ENCODE data around the gene PACSIN2.
"Not testable (repeated sequence)": the region's sequence is repeated elsewhere in the genome, so short reads cannot be mapped to it uniquely, and the experiment has no call there.

PACSIN2 gene

GRCh38 chr22:43035250-43035649, 20.3 kb upstream of the PACSIN2 start:
- no peaks in the 10 kb centered on the region for H3K27me3 ChIP-seq (ENCODE audit: control insufficient read depth, insufficient read depth, low read length)
- no peak overlapping the region for H3K27ac ChIP-seq (ENCODE audit: low read depth, low read length)
- no peaks in the 10 kb centered on the region for H3K4me1 ChIP-seq (ENCODE audit: control insufficient read depth, insufficient read depth, low read length)
- H3K9me3 ChIP-seq (ENCODE audit: control insufficient read depth, insufficient read depth, low read length): no peaks in the 10 kb centered on the region
- H3K36me3 ChIP-seq (ENCODE audit: control insufficient read depth, insufficient read depth, low read length): no peaks in the 10 kb centered on the region
- no peak overlapping the region for H3K9ac ChIP-seq (ENCODE audit: low read depth, low read length)
- no peak overlapping the region for H3K4me3 ChIP-seq (ENCODE audit: low read depth, low read length)

GRCh38 chr22:43031617-43032016, 16.7 kb upstream of the PACSIN2 start:
- Histone ChIP-seq H3K9ac (ENCODE audit: low read depth, low read length) (no peak overlapping the region), H3K27me3 (ENCODE audit: control insufficient read depth, insufficient read depth, low read length) (no peaks in the 10 kb centered on the region), H3K36me3 (ENCODE audit: control insufficient read depth, insufficient read depth, low read length) (no peaks in the 10 kb centered on the region), H3K9me3 (ENCODE audit: control insufficient read depth, insufficient read depth, low read length) (no peaks in the 10 kb centered on the region), H3K27ac (ENCODE audit: low read depth, low read length) (no peak overlapping the region), H3K4me1 (ENCODE audit: control insufficient read depth, insufficient read depth, low read length) (no peaks in the 10 kb centered on the region), H3K4me3 (ENCODE audit: low read depth, low read length) (no peak overlapping the region)

GRCh38 chr22:43018615-43019014, 3.7 kb upstream of the PACSIN2 start:
- no peak overlapping the region for H3K4me3 ChIP-seq (ENCODE audit: low read depth, low read length)
- H3K9ac ChIP-seq (ENCODE audit: low read depth, low read length): no peak overlapping the region
- no peaks in the 10 kb centered on the region for H3K27me3 ChIP-seq (ENCODE audit: control insufficient read depth, insufficient read depth, low read length)
- no peak overlapping the region for H3K27ac ChIP-seq (ENCODE audit: low read depth, low read length)
- no peaks in the 10 kb centered on the region for H3K9me3 ChIP-seq (ENCODE audit: control insufficient read depth, insufficient read depth, low read length)
- peaks cover 6% of the 10 kb centered on the region; the same call in 1 of the 2 replicates for H3K4me1 ChIP-seq (ENCODE audit: control insufficient read depth, insufficient read depth, low read length)
- no peaks in the 10 kb centered on the region for H3K36me3 ChIP-seq (ENCODE audit: control insufficient read depth, insufficient read depth, low read length)

- no peaks in the 10 kb centered on the region for H3K27me3 ChIP-seq (ENCODE audit: control insufficient read depth, insufficient read depth, low read length)
- H3K4me1 ChIP-seq (ENCODE audit: control insufficient read depth, insufficient read depth, low read length): peaks cover 13% of the 10 kb centered on the region; the same call in 1 of the 2 replicates
- H3K36me3 ChIP-seq (ENCODE audit: control insufficient read depth, insufficient read depth, low read length): no peaks in the 10 kb centered on the region
- H3K9ac ChIP-seq (ENCODE audit: low read depth, low read length): no peak overlapping the region
- H3K9me3 ChIP-seq (ENCODE audit: control insufficient read depth, insufficient read depth, low read length): no peaks in the 10 kb centered on the region
- H3K27ac ChIP-seq (ENCODE audit: low read depth, low read length): no peak overlapping the region
- H3K4me3 ChIP-seq (ENCODE audit: low read depth, low read length): no peak overlapping the region
These were observed 2.8 kb upstream of the PACSIN2 start for GRCh38 chr22:43017525-43018460.

GRCh38 chr22:43016150-43016549, 1.2 kb upstream of the PACSIN2 start:
- not testable (repeated sequence) for H3K9me3 ChIP-seq (ENCODE audit: control insufficient read depth, insufficient read depth, low read length); H3K27me3 ChIP-seq (ENCODE audit: control insufficient read depth, insufficient read depth, low read length); H3K27ac ChIP-seq (ENCODE audit: low read depth, low read length); H3K4me3 ChIP-seq (ENCODE audit: low read depth, low read length); H3K36me3 ChIP-seq (ENCODE audit: control insufficient read depth, insufficient read depth, low read length); H3K9ac ChIP-seq (ENCODE audit: low read depth, low read length)
- peaks cover 16% of the 10 kb centered on the region for H3K4me1 ChIP-seq (ENCODE audit: control insufficient read depth, insufficient read depth, low read length)

- H3K4me1 ChIP-seq (ENCODE audit: control insufficient read depth, insufficient read depth, low read length): peaks cover 20% of the 10 kb centered on the region
- H3K9ac ChIP-seq (ENCODE audit: low read depth, low read length): peak overlapping the region; percentile 50
- H3K4me3 ChIP-seq (ENCODE audit: low read depth, low read length): peak overlapping the region; percentile 75
- H3K27me3 ChIP-seq (ENCODE audit: control insufficient read depth, insufficient read depth, low read length): no peaks in the 10 kb centered on the region
- H3K27ac ChIP-seq (ENCODE audit: low read depth, low read length): peak overlapping the region; percentile 54
- no peaks in the 10 kb centered on the region for H3K36me3 ChIP-seq (ENCODE audit: control insufficient read depth, insufficient read depth, low read length)
- H3K9me3 ChIP-seq (ENCODE audit: control insufficient read depth, insufficient read depth, low read length): no peaks in the 10 kb centered on the region
These were observed 711 bp upstream of the PACSIN2 start for GRCh38 chr22:43015677-43016042.

GRCh38 chr22:43014316-43014868, 557 bp downstream of the PACSIN2 start:
- peak overlapping the region; percentile 93 for H3K4me3 ChIP-seq (ENCODE audit: low read depth, low read length)
- H3K27ac ChIP-seq (ENCODE audit: low read depth, low read length): peak overlapping the region; percentile 82
- H3K9ac ChIP-seq (ENCODE audit: low read depth, low read length): peak overlapping the region; percentile 20
- peaks cover 20% of the 10 kb centered on the region for H3K4me1 ChIP-seq (ENCODE audit: control insufficient read depth, insufficient read depth, low read length)
- no peaks in the 10 kb centered on the region for H3K36me3 ChIP-seq (ENCODE audit: control insufficient read depth, insufficient read depth, low read length)
- H3K27me3 ChIP-seq (ENCODE audit: control insufficient read depth, insufficient read depth, low read length): no peaks in the 10 kb centered on the region
- H3K9me3 ChIP-seq (ENCODE audit: control insufficient read depth, insufficient read depth, low read length): no peaks in the 10 kb centered on the region

GRCh38 chr22:43013355-43014315, 1.3 kb downstream of the PACSIN2 start:
- Histone ChIP-seq H3K27me3 (ENCODE audit: control insufficient read depth, insufficient read depth, low read length) (no peaks in the 10 kb centered on the region), H3K27ac (ENCODE audit: low read depth, low read length) (peak overlapping the region; percentile 82), H3K4me3 (ENCODE audit: low read depth, low read length) (peak overlapping the region; percentile 93), H3K9me3 (ENCODE audit: control insufficient read depth, insufficient read depth, low read length) (no peaks in the 10 kb centered on the region), H3K4me1 (ENCODE audit: control insufficient read depth, insufficient read depth, low read length) (peaks cover 20% of the 10 kb centered on the region), H3K9ac (ENCODE audit: low read depth, low read length) (peak overlapping the region; percentile 20), H3K36me3 (ENCODE audit: control insufficient read depth, insufficient read depth, low read length) (no peaks in the 10 kb centered on the region)

- Histone ChIP-seq H3K36me3 (ENCODE audit: control insufficient read depth, insufficient read depth, low read length) (no peaks in the 10 kb centered on the region), H3K27ac (ENCODE audit: low read depth, low read length) (no peak overlapping the region), H3K4me1 (ENCODE audit: control insufficient read depth, insufficient read depth, low read length) (peaks cover 25% of the 10 kb centered on the region)
These were observed 2.6 kb downstream of the PACSIN2 start for GRCh38 chr22:43012390-43012789.

GRCh38 chr22:43011079-43011478, 3.9 kb downstream of the PACSIN2 start:
- peak overlapping the region; percentile 3; the same call in 1 of the 2 replicates for H3K4me3 ChIP-seq (ENCODE audit: low read depth, low read length)
- H3K9ac ChIP-seq (ENCODE audit: low read depth, low read length): 0 out of 2 replicates have a peak overlapping the region, but pooled peaks have one; percentile 5
- H3K27ac ChIP-seq (ENCODE audit: low read depth, low read length): no peak overlapping the region
- H3K9me3 ChIP-seq (ENCODE audit: control insufficient read depth, insufficient read depth, low read length): no peaks in the 10 kb centered on the region
- no peaks in the 10 kb centered on the region for H3K27me3 ChIP-seq (ENCODE audit: control insufficient read depth, insufficient read depth, low read length)
- peaks cover 34% of the 10 kb centered on the region for H3K4me1 ChIP-seq (ENCODE audit: control insufficient read depth, insufficient read depth, low read length)
- no peaks in the 10 kb centered on the region for H3K36me3 ChIP-seq (ENCODE audit: control insufficient read depth, insufficient read depth, low read length)

More at GRCh38 chr22:43012390-43012789, 2.6 kb downstream of the PACSIN2 start:
- no peaks in the 10 kb centered on the region for H3K9me3 ChIP-seq (ENCODE audit: control insufficient read depth, insufficient read depth, low read length)
- H3K9ac ChIP-seq (ENCODE audit: low read depth, low read length): no peak overlapping the region
- H3K4me3 ChIP-seq (ENCODE audit: low read depth, low read length): no peak overlapping the region
- no peaks in the 10 kb centered on the region for H3K27me3 ChIP-seq (ENCODE audit: control insufficient read depth, insufficient read depth, low read length)

Data from HUES48 (cell line).